Femur (tissue), 1 donor: ENCODE measurements around the gene GPAT2.
"Not testable (repeated sequence)": the region's sequence is repeated elsewhere in the genome, so short reads cannot be mapped to it uniquely, and the experiment has no call there.

ENCODE experiments used
- DNase-seq: peaks from one replicate; pipeline ENCODE4 v3.0.0-alpha.2; 2017

The GPAT2 gene

DNA sequence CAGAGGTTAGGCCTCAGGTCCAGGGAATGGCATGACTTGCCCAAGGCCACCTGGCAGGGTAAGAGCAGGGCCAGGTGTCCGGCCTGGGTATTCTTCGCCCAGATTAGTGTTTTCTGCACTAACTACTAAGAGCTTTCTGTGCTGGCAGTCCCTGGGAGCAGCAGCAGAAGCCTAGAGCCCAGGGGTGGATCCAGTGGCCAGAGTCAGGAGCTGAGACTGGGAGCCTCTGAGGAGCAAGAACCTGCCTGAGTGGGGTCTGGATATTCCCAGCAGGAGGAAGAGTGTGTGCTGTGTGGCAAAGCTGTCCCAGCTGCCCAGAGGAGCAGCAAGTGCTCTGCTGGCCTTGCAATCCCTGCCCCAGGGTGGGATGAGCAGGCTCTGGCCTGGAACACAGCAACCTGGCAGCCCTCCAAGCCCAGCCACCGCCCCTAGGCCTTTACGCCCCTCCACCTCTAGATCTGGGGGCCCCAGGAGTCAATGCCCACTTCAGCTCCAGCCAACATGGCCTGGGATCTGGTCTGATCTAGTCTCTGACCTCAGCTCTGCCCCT, 30.7 kb upstream of the GPAT2 start:
- DNase-seq: peak; percentile 17

GRCh38 chr2:96064760-96065159, 30.0 kb upstream of the GPAT2 start:
- not testable (repeated sequence) for DNase-seq

DNA sequence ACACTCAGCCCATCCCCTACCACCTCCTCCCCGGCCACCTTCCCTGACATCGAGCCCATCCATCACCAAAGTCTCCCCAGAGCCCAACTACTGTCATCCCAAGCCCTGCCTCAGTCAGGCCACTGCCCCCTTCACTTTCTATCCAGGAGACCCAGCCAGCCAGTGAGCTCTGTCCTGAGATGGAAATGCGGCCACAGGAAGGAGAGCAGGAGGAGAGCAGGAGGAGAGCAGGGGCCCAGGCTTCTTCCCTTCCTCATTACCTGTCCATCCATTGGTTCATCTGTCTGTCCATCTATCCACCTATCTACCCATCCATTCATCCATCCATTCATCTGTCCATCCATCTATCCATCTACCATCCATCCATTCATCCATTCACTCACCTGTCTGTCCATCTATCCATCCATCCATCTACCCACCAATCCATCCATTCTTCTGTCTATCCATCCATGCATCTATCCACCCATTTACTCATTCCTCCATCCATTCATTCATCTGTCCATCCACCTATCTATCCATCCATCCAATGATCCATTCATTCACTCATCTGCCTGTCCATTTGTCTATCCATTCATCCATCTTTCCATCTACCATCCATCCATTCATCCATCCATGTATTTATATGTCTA, 29.4 kb upstream of the GPAT2 start:
- not testable (repeated sequence) for DNase-seq

GRCh38 chr2:96063116-96063899, 28.6 kb upstream of the GPAT2 start:
- peak; percentile 45 for DNase-seq

DNA sequence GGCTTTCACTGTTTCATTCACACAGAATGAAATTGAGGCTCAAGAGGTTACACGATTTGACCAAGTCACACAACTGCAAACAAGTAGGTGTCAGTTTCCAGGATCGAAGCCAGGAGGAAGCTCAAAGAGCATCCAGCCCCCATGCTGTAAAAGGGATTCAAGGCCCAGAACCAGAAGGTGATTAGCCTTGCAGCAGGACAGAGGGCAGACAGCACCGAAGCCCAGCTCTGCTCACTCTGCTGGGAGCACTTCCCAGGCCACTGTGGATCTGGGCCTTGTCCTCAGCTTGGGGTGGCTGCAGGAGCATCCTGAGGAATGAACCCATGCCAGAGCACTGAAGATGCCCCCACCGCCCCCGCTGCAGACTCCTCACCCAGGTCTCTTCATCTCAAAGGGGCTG, 27.8 kb upstream of the GPAT2 start:
- not testable (repeated sequence) for DNase-seq

GRCh38 chr2:96061901-96062300, 27.2 kb upstream of the GPAT2 start:
- DNase-seq: not testable (repeated sequence)

- DNase-seq: not testable (repeated sequence)
Observed at GRCh38 chr2:96061197-96061817, 26.6 kb upstream of the GPAT2 start.

- DNase-seq: not testable (repeated sequence)
Observed at GRCh38 chr2:96060325-96060724, 25.6 kb upstream of the GPAT2 start.

DNA sequence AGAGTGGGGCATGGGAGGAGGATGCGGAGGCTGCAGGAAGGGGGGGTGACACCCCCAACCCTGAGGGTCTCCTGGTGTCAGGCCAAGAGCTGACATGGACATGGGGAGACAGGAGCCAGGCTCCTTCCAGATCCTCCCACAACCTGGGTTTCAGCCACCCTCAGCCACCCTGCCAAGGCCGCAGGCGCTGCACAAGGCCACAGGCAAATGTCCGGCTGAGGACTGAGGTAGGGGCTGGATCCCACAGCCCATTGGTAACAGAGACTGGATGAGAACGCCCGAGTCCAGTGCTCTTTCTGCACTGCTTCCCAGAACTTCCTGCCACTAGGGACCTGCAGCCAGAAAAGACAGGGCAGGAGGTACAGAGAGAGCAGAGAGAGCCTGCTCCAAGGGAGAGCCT, 24.7 kb upstream of the GPAT2 start:
- not testable (repeated sequence) for DNase-seq

DNA sequence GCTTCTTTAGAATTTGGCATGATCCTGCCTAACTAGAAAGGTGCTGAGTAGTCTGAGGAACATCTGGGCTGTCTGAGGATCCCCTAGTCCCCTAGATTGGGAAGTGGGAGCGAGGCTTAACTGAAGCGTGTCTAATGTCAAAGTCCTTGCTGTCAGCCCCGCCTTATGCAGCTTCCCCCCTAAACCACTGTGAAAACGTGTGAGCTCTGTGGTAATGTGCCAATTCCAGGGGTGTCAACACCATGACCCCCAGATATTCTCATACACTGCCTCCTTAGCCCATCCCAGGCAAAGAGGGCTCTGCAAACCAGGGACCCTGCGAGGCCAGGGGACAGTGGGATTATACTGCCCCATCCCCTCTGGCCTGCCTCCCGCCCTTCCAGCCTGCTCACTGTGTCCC, 21.1 kb upstream of the GPAT2 start:
- not testable (repeated sequence) for DNase-seq

DNA sequence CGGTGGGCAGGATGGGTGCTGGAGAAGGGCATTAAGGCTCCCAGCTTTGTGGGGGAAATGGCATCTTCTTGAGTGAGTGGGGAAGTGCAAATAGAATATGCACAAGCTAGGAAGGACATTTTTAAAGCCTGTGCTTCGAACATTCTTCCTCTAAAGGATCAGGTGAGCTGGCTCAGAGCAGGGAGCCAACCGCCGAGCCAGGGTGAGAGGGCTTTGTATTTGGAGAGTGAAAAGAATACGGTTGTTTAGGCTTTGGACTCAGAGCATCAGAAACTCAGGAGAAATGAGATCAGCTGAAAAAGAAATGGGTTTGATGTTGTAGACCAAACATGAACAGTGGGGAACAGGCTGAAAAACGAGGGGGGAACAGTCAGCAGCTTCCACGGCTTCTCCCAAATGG, 19.8 kb upstream of the GPAT2 start:
- not testable (repeated sequence) for DNase-seq

DNA sequence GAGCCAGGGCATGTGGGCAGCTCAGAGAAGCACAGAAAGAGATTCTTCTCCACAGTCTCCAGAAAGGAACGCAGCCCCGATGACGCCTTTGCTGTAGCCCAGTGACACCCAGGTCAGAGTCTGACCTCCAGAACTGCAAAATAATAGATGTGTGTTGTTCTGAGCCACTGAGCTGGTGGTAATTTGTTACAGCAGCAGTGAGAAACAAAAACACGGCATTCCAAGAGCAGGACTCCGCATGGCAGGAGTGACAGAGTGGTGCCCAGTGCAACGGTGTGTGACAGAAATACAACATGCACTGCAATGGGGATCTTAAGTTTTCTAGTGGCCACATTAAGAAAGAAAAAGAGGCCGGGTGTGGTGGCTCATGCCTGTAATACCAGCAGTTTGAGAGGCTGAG, 18.7 kb upstream of the GPAT2 start:
- DNase-seq: not testable (repeated sequence)

- DNase-seq: not testable (repeated sequence)
Observed at GRCh38 chr2:96052632-96053031, 17.9 kb upstream of the GPAT2 start.

DNA sequence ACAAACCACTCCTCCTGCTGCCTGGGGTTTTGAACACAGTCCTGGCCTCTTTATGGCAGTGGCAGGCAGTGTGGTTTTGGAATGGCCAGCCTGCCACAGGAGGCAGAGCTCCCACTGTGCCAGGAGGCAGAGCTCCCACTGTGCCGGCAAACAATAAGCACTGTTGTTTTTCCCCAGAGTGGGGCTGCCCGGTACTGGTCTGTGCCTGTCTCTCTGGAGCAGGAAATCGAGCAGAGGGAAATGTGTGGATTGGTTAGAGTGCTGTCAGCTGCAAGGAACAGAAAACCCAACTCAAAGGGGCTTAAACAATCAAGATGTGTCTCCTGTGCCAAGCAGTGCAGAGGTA, 15.2 kb upstream of the GPAT2 start:
- not testable (repeated sequence) for DNase-seq

GRCh38 chr2:96049049-96049916, 14.6 kb upstream of the GPAT2 start:
- DNase-seq: not testable (repeated sequence)

GRCh38 chr2:96035554-96035953, 838 bp upstream of the GPAT2 start:
- DNase-seq: not testable (repeated sequence)

GRCh38 chr2:96033997-96034396, 719 bp downstream of the GPAT2 start:
- not testable (repeated sequence) for DNase-seq

DNA sequence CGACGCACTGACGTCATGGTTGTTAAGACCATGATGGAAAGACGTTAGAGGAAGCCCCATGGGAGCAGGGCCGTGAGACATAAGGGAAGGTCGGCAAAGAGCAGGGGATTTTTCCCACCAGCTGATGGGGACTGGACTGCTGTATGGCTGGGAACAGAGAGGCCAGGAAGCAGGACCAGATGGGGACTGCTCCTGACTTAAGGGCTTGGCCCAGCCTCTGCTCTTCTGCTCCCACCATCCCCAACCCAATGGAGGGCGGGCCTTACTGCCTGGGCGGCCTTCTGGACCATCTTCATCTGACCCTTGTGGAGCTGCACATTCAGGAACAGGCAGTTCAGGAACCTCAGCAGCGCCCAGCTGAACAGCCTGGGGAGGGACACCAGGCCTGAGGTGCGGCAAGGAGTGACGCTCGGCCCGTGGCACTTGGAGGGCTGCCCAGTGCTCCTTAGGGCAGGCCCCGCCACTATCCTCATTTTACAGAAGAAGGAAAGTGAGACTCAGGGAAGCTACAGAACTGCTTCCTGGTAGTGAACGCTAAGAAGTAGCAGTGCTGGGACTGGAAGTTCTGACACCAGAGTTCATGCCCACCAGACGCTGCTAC, 6.9 kb downstream of the GPAT2 start:
- DNase-seq: not testable (repeated sequence)

GRCh38 chr2:96025755-96026154, 9.0 kb downstream of the GPAT2 start:
- DNase-seq: not testable (repeated sequence)

DNA sequence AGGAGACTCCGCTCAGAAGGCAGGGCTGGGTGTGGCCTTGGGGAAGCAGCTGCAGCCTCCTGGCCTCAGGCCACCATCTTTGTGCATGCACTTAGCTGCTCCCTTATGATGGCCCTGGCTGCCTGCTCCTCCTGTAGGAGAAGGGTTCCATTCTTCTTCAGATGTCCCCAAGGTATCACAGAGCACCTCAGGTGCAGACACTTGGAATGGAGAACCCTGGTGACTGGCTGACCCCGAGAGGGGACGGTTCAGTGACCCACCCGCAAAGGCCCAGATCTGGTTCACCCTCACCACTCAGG, 9.6 kb downstream of the GPAT2 start:
- no peak for DNase-seq

DNA sequence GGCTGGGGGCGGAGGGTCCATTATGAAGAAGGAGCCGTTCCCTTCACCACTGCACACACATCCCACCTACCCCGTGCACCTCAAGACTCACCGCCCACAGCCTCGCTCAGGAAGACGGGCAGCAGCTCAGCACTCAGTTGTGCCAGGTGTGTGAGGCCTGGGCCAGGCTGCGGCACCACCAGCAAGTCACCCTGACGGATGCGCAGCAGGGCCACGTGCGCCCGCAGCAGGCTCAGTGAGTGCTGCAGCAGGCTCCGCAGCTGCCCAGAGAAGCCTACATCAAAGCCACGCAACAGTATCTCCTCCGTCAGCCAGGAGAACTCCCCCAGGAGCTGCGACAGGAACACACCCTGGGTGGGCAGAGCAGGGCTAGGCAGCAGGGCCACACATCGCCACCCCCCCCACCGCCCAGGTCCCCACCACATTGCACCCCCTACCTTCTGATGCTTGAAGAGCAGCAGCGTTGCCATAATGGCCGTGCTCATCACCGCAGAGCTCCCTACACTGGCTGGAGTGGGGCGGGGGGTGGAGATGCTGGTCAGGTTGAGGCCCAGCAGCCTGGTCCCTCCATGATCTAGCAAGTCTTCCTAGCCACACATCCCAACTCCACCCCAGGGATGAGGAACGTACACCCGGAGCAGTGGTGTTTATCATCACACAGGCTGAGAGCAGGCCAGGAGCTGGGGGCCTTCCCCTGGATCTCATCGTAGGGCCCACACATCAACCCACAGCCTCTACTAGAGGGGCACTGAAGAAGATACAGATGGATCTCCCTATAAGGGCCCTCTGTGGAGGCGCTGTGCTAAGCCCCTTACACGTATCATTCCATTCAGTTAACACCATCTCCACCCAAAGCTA, 10.2 kb downstream of the GPAT2 start:
- DNase-seq: no peak
